ENCODE measurements around the gene CCDC192.

The CCDC192 gene

DNA sequence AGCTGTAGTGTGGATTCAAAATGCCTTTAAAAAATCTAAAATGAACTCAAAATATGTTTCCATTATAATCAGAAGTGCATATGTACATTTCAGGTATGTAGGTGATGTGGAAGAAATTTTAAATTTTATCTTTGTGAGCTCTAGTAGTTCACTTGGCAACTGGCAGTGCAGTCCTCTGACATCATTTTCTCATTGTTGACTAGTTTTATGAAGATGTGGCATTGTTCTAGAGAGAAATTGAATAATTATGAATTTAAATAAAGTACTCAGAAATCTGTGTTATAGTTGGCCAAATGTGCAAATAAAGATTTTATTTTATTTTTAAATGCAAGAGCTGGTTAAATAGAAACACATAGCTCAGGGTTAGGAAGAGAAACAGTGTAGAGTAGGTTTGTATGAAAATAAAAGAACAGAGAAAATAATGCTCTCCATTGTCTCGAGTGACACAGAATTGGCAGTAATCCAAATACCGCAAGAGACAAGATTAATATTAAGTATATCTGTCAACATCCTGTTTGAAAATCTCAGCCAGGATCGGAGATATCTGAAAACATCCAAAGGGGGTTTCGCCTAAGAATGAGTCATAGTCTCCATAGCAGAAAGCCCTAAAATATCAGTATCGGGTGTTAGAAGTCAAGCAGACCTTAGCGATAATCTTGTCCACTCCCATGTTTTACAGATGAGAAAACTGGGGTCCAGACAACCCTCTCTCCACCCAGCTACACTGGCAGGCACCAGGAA is 189.4 kb downstream of the CCDC192 start:
- no peak for DNase-seq

DNA sequence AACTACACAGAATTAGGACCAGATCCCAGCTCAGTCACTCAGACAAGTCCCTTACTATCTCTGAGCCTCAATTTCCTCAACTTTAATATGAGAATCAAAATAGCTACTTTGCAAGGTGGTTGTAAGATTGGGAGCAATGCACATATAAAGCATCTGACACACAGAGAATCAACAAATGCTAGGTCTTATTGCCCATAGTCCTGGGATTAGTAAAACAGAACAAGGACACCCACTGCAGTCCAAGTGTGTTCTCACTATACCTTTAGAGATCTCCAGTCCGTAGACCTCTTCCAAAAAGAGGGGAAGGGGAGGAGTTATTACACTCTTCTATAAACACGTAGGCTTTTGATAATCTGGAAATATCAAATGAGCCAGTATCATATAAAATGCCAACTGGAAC is 190.0 kb downstream of the CCDC192 start:
- no peak for DNase-seq

DNA sequence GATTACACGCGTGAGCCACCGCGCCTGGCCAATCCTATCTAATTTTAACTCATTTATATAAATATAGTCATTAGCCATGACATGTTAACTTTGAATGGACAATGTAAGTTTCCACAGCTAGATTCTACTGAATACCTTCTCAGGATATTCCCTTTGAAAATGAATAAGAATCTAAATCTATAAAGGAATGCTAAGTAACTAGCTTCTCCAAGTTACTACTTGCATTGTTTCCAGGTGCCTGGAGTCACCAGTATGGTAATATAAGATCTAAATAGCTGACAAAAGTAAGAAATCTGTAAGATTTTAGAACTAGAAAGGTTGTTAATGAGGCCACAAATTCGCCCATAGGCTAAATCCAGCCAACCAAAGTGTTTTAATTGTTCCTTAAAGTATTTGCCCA is 191.3 kb downstream of the CCDC192 start:
- no peak for DNase-seq

DNA sequence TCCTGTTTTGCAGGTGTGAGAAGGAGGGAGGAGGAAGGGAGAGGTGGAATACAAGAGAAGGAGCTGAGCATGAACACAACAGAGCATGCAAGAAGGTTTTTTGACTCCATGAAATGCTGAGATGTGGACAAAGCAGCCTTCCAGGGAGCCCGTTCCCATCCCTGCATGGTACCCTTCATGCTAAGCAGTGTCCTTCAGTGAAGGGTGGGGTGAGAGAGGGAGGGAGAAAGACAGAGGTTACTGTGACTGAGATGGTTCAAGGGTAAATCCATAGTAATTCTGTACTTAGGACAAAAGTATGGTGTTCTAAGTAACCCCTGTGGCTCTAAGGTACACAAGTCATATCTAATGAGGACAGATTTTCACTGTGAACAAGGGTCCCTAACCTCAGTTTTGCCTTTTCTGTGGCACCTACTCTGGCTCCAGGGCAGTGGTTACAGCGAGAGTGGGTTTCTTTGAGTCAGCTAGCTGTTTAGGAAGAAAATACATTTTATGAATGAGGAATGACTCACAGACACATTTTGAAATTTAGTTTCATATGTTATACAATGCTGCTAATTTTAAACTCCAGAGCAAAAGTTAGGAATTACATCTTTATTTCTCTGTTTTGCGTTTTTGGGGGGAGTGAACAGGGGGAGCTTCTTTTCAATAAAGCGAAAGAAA is 195.5 kb downstream of the CCDC192 start:
- no peak for DNase-seq

DNA sequence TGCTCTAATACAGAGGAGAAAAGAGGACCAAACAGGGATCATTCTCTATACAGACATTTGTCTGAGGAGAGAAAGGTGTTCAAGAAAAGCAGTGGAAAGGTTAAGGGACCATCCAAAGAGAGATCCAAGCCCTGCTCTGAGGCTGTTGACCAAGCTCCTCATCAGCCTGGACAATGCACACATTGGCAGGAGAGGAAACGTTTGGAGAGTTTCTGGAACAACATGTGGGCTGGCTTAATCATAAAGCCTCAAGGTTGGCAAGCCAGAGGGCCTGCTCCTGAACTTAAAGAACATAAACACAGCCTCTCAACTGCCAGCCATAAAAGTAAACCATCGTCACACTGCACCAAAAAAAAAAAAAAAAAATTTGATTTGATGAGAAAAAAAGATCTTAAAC is 196.0 kb downstream of the CCDC192 start:
- no peak for DNase-seq

DNA sequence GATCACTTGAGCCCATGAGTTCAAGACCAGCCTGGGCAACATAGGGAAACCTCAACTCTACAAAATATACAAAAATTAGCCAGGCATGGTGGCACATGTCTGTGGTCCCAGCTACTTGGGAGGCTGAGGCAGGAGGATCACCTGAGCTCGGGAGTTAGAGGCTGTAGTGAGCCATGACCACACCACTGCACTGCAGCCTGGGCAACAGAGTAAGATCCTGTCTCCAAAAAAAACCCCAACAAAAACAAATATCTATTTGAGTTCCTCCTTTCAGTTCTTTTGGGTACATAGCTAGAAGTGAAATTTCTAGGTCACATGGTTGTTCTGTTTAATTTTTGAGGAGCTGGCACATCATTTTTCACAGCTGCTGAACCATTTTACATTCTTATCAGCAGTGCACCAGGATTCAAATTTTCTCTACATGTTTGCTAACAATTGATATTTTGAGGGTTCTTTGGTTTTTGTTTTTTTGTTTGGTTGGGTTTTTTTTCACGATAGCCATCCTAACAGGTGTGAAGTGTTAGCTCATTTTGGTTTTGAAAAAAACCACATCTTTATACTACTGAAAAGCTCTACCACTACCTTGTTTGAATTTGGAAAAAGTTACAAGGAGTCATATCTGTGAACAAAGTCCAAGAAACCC is 203.5 kb downstream of the CCDC192 start:
- DNase-seq, result no peak

DNA sequence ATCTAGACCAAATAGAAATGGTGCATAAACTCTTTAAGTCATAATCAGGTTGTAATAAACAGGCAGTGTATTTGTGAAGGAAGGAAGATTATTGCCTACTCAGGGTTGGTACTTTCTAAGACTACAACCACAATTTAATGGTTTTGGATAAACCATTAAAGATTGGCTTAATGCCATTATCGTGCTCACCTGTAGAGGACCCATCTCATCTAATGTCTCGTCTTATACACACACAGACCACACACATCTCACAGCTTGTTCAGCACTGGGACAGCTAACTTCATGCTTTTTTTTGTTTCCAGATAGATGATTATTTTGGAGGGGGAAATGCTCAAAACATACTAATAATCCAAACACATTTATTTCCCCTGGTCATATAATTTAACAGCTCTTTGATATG is 204.7 kb downstream of the CCDC192 start:
- DNase-seq, result no peak

DNA sequence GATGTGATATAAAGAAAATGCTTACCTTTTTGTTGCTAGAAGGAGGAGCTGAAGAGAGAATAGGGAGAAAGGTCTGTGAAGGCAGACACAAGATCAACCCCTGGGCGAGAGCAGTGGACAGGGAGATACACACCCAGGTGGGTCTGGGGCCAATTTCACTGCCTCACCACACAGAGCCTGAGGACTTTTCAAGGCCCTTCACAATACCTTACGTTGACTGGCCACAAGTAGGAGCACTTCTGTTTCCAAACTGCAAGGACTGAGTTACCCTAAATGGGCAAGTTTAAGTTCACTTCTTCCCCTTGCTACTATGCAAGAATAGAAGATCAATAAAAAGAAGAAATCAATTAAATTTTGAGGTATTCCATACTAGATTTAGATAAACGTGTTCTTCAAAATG is 205.9 kb downstream of the CCDC192 start:
- no peak for DNase-seq

DNA sequence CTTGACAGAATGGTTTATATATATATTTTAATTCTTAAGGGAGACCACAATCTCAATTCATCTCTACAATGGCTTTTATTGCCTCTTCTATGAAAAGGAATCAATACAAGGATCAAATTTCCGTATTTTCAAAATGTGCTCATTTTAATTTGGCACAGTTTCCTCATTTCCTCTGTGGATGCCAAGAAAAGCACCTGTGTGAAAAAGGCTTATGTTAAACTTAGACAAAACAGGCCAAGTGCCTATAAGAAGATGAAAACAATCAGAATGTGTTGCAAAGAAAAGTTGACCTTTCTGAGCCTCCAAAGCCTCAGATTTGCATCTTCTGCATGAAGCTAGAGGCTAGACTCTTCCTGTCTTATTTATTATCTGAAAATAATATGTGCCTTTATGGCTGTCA is 206.6 kb downstream of the CCDC192 start:
- DNase-seq, result no peak

DNA sequence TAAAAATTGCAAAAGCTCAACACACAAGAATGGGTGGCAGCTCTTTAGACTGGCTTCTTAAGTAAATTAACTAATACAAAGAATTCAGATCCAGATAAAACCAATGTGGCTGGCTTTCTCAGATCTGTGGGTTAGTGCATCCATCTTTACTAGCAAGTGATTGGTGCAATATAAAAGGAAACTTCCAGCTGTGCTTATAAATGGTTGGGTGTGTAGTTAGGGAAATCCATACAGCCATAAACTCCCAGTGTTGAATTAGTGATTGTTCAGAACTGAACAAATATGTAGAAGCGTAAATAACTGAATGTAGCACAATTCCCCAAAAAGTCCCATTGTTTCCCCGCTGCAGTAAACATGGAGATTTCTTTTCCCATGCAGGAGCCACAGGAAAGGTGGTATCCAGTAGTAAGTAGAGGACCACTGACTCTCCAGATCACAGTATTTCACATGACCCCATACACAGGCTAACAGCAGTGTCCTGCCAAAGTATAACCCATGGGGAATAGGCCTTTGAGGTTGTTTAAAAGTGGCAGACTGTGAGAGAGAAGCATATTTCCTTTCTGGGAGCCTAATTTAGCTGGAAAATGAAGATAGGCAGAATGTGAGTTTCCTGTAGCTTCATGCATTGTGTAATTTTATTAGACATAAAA is 207.2 kb downstream of the CCDC192 start:
- no peak for DNase-seq

DNA sequence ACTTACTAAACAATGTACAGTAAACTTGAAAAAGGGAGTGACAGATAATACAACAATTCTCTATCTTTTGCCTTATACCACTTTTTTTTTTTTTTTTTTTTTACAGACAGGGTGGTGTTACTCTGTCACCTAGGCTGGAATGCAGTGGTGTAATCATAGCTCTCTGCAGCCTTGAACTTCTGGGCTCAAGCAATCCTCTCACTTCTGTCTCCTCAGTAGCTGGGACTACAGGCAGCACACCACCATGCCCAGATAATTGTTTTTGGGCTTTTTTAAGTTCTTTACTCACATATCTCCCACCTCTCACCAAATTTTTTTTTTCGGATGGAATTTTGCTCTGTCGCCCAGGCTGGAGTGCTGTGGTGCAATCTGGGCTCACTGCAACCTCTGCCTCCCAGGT is 208.4 kb downstream of the CCDC192 start:
- no peak for DNase-seq

DNA sequence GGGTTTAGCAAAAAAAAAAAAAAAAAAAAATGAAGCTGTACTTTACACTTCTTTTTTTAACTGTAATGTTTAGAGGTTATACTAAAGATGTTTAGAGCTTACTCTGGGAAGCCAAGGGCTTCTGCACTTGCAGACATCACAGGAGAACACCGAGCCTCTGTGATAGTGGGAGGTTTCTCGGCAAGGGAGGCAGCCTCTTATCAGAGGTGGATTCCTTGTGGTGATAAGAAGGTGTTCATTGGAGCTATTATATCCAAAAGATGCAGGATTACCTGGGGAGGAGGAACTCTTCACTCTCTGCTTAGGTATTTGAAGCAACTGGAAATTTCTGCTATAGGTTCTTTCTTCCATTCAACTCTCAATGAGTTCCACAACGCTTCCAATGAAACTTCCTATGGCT is 209.2 kb downstream of the CCDC192 start:
- DNase-seq, result no peak

DNA sequence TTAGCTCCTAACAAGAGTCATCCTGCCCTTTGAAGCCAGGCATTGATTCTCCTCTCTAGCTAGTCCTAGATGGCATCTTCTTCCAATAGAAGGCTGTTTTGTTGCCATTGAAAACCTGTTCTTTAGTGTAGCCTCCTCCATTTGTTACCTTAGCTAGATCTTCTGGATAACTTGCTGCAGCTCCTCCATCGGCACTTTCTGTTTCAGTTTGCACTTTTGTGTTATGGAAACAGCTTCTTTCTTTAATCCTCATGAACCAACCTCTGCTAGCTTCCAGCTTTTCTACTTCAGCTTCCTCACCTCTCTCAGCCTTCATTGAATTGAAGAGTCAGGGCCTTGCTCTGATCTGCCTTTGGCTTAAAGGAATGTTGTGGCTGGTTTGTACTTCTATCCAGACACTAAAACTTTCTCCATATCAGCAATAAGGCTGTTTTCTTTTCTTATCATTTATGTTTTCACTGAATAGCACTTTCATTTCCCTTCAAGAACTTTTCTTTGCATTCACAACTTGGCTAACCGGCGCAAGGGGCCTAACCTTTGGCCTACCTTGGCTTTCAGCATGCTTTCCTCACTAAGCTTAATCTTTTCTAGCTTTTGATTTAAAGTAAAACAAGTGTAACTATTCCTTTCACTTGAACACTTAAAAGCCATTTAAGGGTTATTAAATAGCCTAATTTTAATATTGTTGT is 213.8 kb downstream of the CCDC192 start:
- DNase-seq, result no peak

DNA sequence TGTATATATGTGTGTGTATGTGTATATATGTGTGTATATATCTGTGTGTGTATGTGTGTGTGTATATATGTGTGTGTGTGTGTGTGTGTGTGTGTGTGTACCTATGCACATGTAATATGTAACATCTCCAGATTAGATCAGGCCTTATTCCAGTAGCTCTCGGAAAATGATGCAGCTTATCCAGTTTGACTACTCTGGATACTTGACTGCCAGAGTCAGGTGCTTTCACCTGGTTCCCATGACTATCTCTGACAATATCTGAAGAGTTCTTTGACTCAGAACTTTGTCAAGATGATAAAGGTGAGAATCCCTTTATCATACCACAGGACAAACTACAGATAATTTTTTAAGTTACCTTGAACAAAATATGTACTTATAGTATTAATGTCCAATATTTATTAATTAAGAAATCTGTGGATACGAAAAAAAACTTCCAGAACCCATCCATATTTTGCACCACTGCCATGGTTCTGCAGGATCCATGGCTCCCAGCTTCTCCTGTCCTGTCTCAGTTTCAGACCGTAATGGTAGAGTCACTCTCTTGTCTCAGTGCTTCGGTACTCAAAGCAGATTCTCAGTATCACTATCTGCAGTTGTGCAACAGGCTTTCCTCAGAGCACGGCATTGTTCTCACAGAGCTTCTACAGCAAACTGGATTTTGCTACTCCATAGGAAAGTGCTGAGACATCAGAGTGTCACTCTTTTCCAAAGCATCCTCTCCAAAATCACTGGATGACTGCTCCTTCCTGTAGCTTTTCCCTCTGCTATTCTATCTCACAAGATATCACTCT is 216.0 kb downstream of the CCDC192 start:
- no peak for DNase-seq

DNA sequence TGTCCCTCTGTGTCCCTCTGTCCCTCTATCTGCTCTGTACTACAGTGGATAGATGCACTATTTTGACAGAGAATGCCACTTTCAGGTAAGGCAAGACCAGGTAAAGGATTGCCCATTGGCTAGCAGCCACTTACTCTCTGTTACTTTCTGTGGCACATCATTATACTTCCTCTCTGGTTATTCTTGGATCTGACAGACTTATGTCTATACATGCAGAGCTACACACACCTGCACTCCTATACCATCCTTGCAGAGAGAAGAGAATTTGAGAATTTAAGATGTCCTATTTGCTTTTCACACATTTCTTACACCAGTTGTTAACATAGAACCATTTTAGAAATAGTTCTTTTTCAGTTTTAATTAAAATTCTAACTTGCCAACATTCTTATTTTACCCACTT is 216.6 kb downstream of the CCDC192 start:
- DNase-seq, result no peak

DNA sequence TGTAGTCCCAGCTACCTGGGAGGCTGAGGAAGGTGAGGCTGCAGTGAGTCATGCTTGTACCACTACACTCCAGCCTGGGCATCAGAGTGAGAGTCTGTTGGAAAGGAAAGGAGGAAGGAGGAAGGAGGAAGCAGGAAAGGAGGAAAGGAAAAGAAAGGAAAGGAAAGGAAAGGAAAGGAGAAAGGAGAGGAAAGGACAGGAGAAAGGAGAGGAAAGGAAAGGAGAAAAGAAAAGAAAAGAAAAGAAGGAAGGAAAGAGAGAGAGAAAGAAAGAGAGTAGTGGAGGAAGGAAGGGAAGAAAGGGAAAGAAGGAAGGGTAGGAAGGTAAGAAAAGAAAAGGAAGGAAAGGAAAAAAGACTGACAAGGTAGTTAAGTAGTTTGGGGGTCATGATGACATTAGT is 217.7 kb downstream of the CCDC192 start:
- no peak for DNase-seq

DNA sequence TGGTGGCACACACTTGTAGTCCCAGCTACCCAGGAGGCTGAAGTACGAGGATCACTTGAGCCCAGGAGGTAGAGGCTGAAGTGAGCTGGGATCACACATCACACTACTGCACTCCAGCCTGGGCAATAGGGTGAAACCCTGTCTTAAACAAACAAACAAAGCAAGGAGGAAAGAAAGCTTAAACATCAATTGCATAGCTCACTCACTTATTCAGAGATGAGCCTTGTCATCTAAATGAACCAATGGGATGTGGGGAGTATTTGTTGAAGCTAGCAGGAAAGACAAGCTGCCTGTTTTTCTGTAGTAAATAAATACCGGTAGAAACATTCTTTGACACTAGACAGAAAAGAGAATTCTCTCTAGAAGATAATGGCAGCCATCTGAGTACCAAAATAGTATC is 219.4 kb downstream of the CCDC192 start:
- DNase-seq, result no peak

DNA sequence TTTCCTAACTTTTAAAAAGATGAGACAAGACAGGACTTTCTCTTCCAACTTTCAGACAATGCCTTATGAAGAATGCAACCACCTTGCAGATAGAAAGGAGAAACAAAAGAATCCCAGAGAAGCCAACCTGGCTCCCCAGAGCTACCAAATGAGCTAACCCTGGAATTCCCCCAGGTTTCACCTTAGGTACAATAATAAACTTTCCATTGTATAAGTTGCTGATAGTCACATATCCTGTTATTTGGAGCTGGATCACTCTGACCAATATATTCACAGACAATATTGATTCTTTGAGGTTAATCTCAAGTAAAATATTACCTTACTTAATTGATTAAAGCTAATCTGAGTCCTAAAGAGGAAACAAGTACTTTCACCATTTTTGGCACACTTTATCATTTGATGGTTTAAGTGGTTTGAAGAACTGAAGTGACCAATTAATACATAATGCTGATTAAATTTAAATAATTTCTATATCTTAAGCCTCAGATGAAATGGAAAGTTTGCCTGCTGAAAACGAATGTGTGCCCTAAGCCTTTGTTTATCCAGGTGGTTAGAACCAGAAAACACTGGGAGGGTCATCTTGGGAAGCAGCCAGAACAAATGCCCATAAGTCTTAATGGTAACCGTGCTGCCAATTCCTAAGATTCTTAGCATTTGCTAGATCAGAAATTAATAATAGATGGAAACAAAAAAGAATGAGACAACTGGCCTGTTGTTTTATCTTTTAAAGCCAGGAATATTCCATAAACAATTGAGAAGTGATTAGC is 220.8 kb downstream of the CCDC192 start:
- no peak for DNase-seq

DNA sequence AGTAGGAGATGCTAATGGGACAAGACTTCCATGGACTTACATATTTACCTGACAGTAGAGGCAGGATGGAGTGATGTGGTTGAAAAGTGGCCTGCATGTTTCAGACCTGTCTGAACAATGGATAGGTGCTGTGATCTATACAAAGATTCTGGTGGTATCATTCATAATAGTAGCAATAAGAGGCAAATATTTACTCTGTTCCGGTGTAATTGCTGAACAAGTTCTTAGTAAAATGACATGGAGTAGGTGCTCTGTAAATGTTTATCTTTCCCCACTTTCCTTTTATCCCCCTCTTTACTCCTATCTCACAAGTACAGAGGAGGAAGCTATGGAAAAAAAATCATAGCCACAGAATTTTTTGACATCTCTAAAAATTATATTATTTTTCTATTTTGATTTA is 221.4 kb downstream of the CCDC192 start:
- no peak for DNase-seq

DNA sequence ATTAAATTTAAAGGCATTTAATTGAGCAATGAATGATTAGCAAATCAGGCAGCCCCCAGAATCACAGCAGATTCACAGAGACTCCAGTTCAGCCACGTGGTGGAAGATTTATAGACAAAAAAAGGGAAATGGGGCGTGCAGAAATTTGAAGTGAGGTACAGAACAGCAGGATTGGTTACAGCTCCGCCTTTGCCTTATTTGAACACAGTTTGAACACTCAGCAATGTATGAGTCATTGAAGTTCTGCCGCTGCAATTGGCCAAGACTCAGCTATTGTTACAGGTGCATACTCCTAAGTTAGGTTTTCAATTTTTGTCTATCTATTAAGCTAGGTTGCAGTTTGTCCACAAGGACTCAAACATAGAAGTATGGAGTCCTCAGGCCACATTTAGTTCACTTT is 222.7 kb downstream of the CCDC192 start:
- DNase-seq, result no peak

DNA sequence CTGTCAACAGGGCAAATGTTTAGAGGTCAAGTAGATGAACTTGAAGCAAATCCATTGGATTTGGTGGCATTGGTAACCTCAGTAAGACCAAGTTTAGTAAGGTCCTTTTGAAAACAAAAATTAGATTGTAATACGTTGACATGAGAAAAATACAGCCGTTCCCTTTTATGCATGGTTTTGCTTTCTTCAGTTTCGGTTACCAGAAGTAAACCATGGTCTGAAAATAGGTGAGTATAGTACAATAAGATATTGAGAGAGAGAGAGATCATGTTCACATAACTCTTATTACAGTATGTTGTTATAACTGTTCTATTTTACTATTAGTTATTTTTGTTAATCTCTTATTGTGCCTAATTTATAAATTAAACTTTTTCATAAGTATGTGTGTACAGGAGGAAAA is 223.8 kb downstream of the CCDC192 start:
- DNase-seq, result no peak

DNA sequence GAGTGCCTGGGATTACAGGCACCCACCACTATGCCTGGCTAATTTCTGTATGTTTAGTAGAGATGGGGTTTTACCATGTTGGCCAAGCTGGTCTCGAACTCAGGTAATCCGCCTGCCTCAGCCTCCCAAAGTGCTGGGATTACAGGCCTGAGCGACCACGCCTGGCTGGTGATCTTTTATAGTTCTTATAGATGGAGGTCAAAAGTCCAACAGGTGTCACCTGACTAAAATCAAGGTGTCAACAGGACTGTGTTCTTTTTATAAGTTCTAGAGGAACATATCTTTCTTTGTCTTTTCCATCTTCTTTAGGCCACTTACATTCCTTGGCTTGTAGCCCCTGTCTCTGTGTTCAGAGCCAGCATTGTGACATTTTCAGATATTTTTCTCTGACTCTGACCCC is 224.9 kb downstream of the CCDC192 start:
- DNase-seq, result no peak
